Stimulated activated naive CD8-positive, alpha-beta T cell treated with anti-CD3 and anti-CD28 coated beads, Interleukin-15, amount 100 ng/mL, for 72 hours (primary cell): ENCODE data around the gene CDH12.
A peak's percentile ranks its signal among the peaks of the same experiment; 100 is the strongest.
"Not testable (repeated sequence)": the region's sequence is repeated elsewhere in the genome, so short reads cannot be mapped to it uniquely, and the experiment has no call there.

Experiments used
- ATAC-seq: fragments of 150-1000 bp; cut with Tn5 transposase; 2 replicates; pipeline ENCODE4 v1.10.0; 2021; ENCODE audit warnings: mild to moderate bottlenecking, moderate library complexity
- DNase-seq, 2 donors: peaks; one replicate each; pipeline ENCODE4 v3.0.0; 2021 to 2022
- H3K27ac Mint-ChIP-seq, 2 donors: one replicate each; pipeline ENCODE4 v1.8.0; 2022; ENCODE audit warnings: mild to moderate bottlenecking in 2 of 2, mixed read lengths in 2 of 2, moderate library complexity in 2 of 2
- H3K27me3 Mint-ChIP-seq: one replicate; pipeline ENCODE4 v1.8.0; 2022; ENCODE audit warnings: mixed read lengths
- H3K4me1 Mint-ChIP-seq: one replicate; pipeline ENCODE4 v1.8.0; 2022; ENCODE audit warnings: mild to moderate bottlenecking, mixed read lengths
- H3K4me3 Mint-ChIP-seq, 2 donors: one replicate each; pipeline ENCODE4 v1.8.0; 2022; ENCODE audit warnings: mild to moderate bottlenecking in 2 of 2, mixed read lengths in 2 of 2, moderate library complexity in 1 of 2
- H3K9me3 Mint-ChIP-seq, 2 donors: one replicate each; pipeline ENCODE4 v1.8.0; 2022; ENCODE audit warnings: mixed read lengths in 2 of 2

CDH12 gene

GRCh38 chr5:22852807-22853660, at the start of gene CDH12:
TSS of gene CDH12 (minus strand) at chr5:22853344.
- peak within 1 kb of the TSS; percentile 62 to 71 for H3K4me3 Mint-ChIP-seq
- ATAC-seq (peak; percentile 39), DNase-seq (no peak)
- H3K9me3 Mint-ChIP-seq, result no peaks in the 10 kb centered on the region
- peaks cover 13% of the 10 kb centered on the region for H3K4me1 Mint-ChIP-seq
- no peak within 1 kb of the TSS for H3K27ac Mint-ChIP-seq
- peaks cover 15% of the 10 kb centered on the region for H3K27me3 Mint-ChIP-seq

GRCh38 chr5:22901885-22902284, 48.7 kb upstream of the CDH12 start:
- DNase-seq (no peak), ATAC-seq (peak; percentile 20)
- H3K27ac Mint-ChIP-seq, result no peak overlapping the region
- H3K27me3 Mint-ChIP-seq, result no peaks in the 10 kb centered on the region
- H3K4me1 Mint-ChIP-seq, result no peaks in the 10 kb centered on the region
- no peak overlapping the region for H3K4me3 Mint-ChIP-seq
- H3K9me3 Mint-ChIP-seq, result peaks cover 0 to 6% of the 10 kb centered on the region in 2 donors

- Mint-ChIP-seq H3K27ac (no peak overlapping the region), H3K4me1 (no peaks in the 10 kb centered on the region), H3K27me3 (no peaks in the 10 kb centered on the region), H3K9me3 (peaks cover 5 to 6% of the 10 kb centered on the region in 2 donors), H3K4me3 (no peak overlapping the region)
- ATAC-seq (peak; percentile 40), DNase-seq (no peak)
Measured at GRCh38 chr5:22900801-22901310, 47.7 kb upstream of the CDH12 start.

- H3K27me3 Mint-ChIP-seq, result no peaks in the 10 kb centered on the region
- no peak for DNase-seq
- ATAC-seq, result no peak
- H3K27ac Mint-ChIP-seq, result no peak overlapping the region
- H3K9me3 Mint-ChIP-seq, result peaks cover 5 to 12% of the 10 kb centered on the region in 2 donors
- H3K4me3 Mint-ChIP-seq, result no peak overlapping the region
- H3K4me1 Mint-ChIP-seq, result no peaks in the 10 kb centered on the region
Measured at GRCh38 chr5:22899341-22899740, 46.2 kb upstream of the CDH12 start.

GRCh38 chr5:22896152-22896551, 43.0 kb upstream of the CDH12 start:
- Mint-ChIP-seq H3K4me1 (no peaks in the 10 kb centered on the region), H3K4me3 (no peak overlapping the region), H3K9me3 (peaks cover 5 to 12% of the 10 kb centered on the region in 2 donors), H3K27ac (no peak overlapping the region), H3K27me3 (no peaks in the 10 kb centered on the region)
- no peak for ATAC-seq
- no peak for DNase-seq

GRCh38 chr5:22892441-22892840, 39.3 kb upstream of the CDH12 start:
- no peak overlapping the region for H3K27ac Mint-ChIP-seq
- no peaks in the 10 kb centered on the region for H3K27me3 Mint-ChIP-seq
- no peaks in the 10 kb centered on the region for H3K4me1 Mint-ChIP-seq
- no peak overlapping the region for H3K4me3 Mint-ChIP-seq
- DNase-seq, result no peak
- no peak for ATAC-seq
- H3K9me3 Mint-ChIP-seq, result peaks cover 5 to 6% of the 10 kb centered on the region in 2 donors

GRCh38 chr5:22889720-22890119, 36.6 kb upstream of the CDH12 start:
- no peak overlapping the region for H3K4me3 Mint-ChIP-seq
- H3K27me3 Mint-ChIP-seq, result no peaks in the 10 kb centered on the region
- no peak for ATAC-seq
- no peak overlapping the region for H3K27ac Mint-ChIP-seq
- H3K9me3 Mint-ChIP-seq, result peaks cover 0 to 5% of the 10 kb centered on the region in 2 donors
- H3K4me1 Mint-ChIP-seq, result no peaks in the 10 kb centered on the region
- no peak for DNase-seq

GRCh38 chr5:22887566-22887965, 34.4 kb upstream of the CDH12 start:
- H3K27me3 Mint-ChIP-seq, result no peaks in the 10 kb centered on the region

GRCh38 chr5:22858911-22859310, 5.8 kb upstream of the CDH12 start:
- H3K27ac Mint-ChIP-seq, ATAC-seq, H3K27me3 Mint-ChIP-seq, H3K4me3 Mint-ChIP-seq, DNase-seq, H3K4me1 Mint-ChIP-seq, H3K9me3 Mint-ChIP-seq: not testable (repeated sequence)

More at GRCh38 chr5:22887566-22887965, 34.4 kb upstream of the CDH12 start:
- Mint-ChIP-seq H3K4me1 (no peaks in the 10 kb centered on the region), H3K27ac (no peak overlapping the region), H3K9me3 (peaks cover 0 to 10% of the 10 kb centered on the region in 2 donors), H3K4me3 (no peak overlapping the region)
- DNase-seq (no peak), ATAC-seq (no peak)

GRCh38 chr5:22855824-22856223, 2.7 kb upstream of the CDH12 start:
- ATAC-seq, result no peak
- Mint-ChIP-seq H3K4me3 (no peak overlapping the region), H3K9me3 (no peaks in the 10 kb centered on the region), H3K4me1 (peaks cover 13% of the 10 kb centered on the region), H3K27me3 (peaks cover 15% of the 10 kb centered on the region), H3K27ac (no peak overlapping the region)
- DNase-seq, result no peak

- Mint-ChIP-seq H3K4me3 (no peak overlapping the region), H3K4me1 (peaks cover 13% of the 10 kb centered on the region), H3K27me3 (peaks cover 15% of the 10 kb centered on the region), H3K9me3 (peaks cover 3 to 4% of the 10 kb centered on the region in 2 donors), H3K27ac (no peak overlapping the region)
- ATAC-seq, result no peak
- DNase-seq, result no peak
Measured at GRCh38 chr5:22850981-22851380, 2.2 kb downstream of the CDH12 start.

- H3K27me3 Mint-ChIP-seq, result no peaks in the 10 kb centered on the region
- no peak overlapping the region for H3K27ac Mint-ChIP-seq
- H3K4me3 Mint-ChIP-seq, result no peak overlapping the region
- H3K9me3 Mint-ChIP-seq, result peaks cover 11 to 12% of the 10 kb centered on the region in 2 donors
- DNase-seq (no peak), ATAC-seq (no peak)
- H3K4me1 Mint-ChIP-seq, result no peaks in the 10 kb centered on the region
Measured at GRCh38 chr5:22846693-22847092, 6.5 kb downstream of the CDH12 start.

- Mint-ChIP-seq H3K4me1 (no peaks in the 10 kb centered on the region), H3K27me3 (no peaks in the 10 kb centered on the region), H3K27ac (no peak overlapping the region), H3K9me3 (peaks cover 23 to 24% of the 10 kb centered on the region in 2 donors), H3K4me3 (no peak overlapping the region)
- ATAC-seq, result no peak
- DNase-seq, result no peak
Measured at GRCh38 chr5:22844636-22845035, 8.5 kb downstream of the CDH12 start.

- Mint-ChIP-seq H3K4me3 (no peak overlapping the region), H3K27ac (no peak overlapping the region), H3K9me3 (peaks cover 23 to 24% of the 10 kb centered on the region in 2 donors), H3K4me1 (no peaks in the 10 kb centered on the region), H3K27me3 (no peaks in the 10 kb centered on the region)
- no peak for DNase-seq
- no peak for ATAC-seq
Measured at GRCh38 chr5:22844155-22844554, 9.0 kb downstream of the CDH12 start.

GRCh38 chr5:22842574-22842973, 10.6 kb downstream of the CDH12 start:
- peaks cover 23 to 24% of the 10 kb centered on the region in 2 donors for H3K9me3 Mint-ChIP-seq
- no peak for ATAC-seq
- no peak overlapping the region for H3K4me3 Mint-ChIP-seq
- no peak overlapping the region for H3K27ac Mint-ChIP-seq
- H3K27me3 Mint-ChIP-seq, result no peaks in the 10 kb centered on the region
- DNase-seq, result no peak
- no peaks in the 10 kb centered on the region for H3K4me1 Mint-ChIP-seq

GRCh38 chr5:22837803-22838202, 15.3 kb downstream of the CDH12 start:
- no peak for DNase-seq
- no peaks in the 10 kb centered on the region for H3K4me1 Mint-ChIP-seq
- H3K27ac Mint-ChIP-seq, result no peak overlapping the region
- no peaks in the 10 kb centered on the region for H3K27me3 Mint-ChIP-seq
- H3K4me3 Mint-ChIP-seq, result no peak overlapping the region
- H3K9me3 Mint-ChIP-seq, result peaks cover 14 to 15% of the 10 kb centered on the region in 2 donors
- no peak for ATAC-seq
